Mesenteric fat pad (tissue), 1 donor: ENCODE results near the gene ZNF655. TPM values are rescaled to one million over a fixed set of nuclear protein-coding genes. Genes with fewer than 3 reads are reported as not detected.
"Not testable (repeated sequence)": the region's sequence is repeated elsewhere in the genome, so short reads cannot be mapped to it uniquely, and the experiment has no call there.

Source experiments
- DNase-seq: peaks from one replicate; pipeline ENCODE4 v3.0.0-alpha.2; 2020; ENCODE audit warnings: low spot score
- total RNA-seq: library from RNA; stranded (reverse); fragmentation: NEBNext Ultra II Directional; extraction: Animal tissue kit (Norgen Biotek cat#: 25700); gene quantifications from one replicate; pipeline ENCODE4 v1.2.1, GENCODE V29; 2021
- donor health status: DM: yes; HTN: yes; CAD: no.

ZNF655 gene
- total RNA-seq, 1 donor from 2014 or later: 78.2 TPM

DNA sequence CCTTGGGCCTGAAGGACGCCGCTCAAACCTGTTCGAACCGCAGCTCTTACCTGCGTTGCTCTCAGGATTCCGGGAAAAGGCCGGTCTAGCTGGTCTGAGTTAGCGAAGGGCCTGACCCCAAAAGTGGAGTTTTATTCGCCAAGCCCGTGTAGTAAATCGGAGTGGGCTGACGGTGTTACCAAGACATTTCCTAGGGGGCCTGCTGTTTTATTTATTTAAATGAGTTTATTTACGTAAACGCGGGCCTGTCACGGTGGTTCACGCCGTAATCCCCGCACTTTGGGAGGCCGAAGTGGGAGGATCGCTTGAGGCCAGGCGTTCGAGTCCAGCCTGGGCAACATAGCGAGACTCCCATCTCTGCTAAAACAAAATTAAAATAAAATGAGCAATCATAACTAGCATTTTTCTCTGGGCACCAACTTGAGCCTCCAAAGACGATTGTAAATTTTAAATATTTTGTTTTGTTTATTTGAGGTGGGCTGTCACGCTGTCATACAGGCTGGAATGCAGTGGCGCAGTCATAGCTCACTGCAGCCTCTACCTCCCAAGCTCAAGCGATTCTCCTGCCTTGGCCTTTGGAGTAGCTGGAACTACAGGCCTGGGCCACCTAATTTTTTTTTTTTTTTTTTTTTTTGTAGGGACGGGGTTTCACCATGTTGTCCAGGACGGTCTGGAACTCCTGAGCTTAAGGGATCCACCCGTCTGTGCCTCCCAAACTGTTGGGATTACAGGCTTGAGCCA, 903 bp downstream of the ZNF655 start:
- DNase-seq: no peak

DNA sequence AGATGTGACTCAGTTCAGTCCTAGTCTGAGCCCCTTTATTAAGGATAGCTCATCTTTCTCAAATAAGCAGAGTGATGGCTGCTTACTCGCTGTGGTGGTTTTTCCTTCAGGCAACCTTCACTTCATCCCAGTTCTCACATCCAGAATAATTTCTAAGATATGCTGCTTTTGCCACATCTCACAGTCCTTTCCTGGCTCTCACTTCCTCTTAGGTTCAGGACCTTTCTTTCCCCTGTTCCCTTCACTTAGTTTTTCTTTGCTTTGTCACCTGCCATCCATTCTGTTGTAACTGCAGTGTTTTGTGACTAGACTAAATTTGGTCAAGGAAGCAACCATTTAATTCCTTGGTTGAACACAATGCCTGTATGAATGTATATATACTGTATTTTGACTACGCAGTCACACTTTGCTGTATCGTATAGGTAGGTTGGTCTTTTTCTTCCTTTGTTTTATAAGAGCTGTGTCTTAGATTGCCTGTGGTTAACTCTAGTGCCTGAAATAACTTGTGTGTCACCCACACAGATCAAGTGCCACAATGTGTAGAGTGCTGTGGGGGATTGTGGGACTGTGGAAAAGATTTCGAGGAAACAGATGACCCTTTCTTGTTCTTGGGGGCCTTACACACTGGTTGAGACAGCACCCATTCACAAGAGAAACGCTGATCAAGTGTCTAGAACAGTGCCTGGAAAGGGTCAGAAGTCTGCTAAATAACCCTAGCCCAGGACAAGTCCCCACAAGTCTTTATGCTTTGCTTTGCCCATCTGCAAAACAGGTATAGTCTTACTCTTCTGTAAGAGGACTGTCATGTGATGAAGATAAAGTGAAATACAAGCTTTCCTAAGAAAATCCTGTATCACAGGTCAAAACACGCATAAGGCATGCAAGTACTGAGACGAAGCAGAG, 2.6 kb downstream of the ZNF655 start:
- no peak for DNase-seq

DNA sequence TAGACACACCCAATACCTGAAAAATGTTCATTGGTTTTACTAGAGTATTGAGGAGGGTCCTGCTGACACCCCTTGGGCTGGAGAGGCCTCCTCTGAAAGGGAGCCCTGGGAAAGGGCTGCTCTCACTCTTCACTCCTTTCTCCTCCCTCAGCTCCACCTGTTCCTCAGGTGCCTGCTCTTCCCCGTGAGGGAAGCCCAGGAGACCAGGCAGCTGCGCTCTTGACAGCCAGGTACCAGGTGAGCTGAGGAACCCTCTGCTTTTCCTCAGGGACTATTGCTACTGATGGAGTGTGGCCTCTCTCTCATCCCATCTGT, 3.3 kb downstream of the ZNF655 start:
- no peak for DNase-seq

DNA sequence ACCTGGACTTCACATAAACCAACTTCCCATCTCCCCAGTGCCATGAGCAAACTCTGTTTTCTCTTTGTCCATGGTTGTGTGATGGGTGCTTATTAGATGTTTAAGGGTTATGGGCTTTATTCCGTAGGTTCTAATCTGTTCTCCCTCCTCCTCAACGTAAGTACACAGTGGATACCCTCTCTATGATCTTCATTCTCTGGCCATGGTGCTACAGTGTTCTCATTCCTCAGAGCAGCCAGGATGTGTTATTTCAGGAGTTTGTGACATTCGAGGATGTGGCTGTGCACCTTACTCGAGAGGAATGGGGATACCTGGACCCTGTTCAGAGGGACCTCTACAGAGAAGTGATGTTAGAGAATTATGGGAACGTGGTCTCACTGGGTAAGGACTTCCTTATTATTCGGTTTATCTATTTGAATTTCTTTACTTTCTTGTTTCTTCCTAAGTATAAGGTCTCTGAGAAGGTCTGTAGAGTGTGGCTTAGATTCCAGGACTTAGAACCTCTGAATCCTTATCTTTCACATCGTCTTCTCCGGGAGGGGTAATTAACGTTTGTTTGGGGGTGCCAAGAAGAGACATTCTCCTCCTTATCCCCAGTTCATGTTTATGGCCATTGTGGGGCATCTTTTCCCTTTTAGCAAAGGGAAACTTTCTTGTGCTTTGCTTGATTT, 3.8 kb downstream of the ZNF655 start:
- DNase-seq: no peak

DNA sequence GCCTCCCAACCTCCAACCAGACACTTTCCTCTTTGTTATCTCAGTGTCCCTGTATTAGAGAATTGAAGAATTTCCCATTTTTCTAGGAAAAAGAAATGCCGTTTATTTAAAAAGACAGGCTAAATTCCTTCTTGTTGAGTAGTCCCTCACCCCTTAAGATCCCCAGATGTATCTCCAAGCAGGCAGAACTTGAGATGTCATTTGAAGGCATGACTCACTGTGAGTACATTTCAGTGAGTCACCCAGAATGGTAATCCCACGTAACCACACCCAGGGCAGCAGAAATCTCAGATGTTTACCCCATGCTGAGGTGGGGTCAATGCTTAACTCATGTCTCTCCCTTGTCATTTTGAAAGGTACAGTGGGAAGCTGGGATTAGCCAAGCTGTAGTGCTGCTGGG, 4.4 kb downstream of the ZNF655 start:
- DNase-seq: no peak

DNA sequence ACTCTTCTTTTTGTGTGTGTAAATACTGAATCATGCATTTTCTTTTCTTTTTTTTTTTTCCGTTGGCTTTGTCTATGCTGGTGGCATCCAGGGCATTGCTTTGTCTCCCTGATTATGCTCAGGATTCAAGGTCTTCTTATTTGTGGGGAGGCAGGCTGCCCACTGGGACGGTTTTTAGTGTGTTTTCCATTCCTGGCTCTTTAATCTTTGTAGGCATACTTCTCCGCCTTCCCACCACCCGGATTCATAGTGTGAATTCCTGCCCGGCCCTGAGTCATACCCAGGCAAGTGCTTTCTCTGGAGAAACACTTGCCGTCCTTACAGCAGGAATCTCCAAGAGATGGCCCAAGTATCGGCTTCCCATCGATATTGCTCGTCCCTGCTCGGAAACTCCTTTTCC, 5.2 kb downstream of the ZNF655 start:
- no peak for DNase-seq

DNA sequence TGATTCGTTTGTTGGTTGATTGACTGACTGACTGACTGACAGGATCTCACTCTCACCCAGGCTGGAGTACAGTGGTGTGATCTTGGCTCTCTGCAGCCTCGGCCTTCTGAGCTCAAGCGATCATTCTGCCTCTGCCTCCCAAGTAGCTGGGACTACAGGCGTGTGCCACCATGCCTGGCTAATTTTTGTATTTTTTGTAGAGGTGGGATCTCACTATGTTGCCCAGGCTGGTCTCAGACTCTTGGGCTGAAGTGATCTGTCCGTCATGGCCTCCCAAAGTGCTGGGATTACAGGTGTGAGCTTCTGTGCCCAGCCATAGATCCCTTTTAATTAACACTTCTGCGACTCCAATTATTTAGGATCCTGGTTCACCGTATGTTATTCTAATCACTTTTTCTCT, 10.3 kb downstream of the ZNF655 start:
- DNase-seq: not testable (repeated sequence)

DNA sequence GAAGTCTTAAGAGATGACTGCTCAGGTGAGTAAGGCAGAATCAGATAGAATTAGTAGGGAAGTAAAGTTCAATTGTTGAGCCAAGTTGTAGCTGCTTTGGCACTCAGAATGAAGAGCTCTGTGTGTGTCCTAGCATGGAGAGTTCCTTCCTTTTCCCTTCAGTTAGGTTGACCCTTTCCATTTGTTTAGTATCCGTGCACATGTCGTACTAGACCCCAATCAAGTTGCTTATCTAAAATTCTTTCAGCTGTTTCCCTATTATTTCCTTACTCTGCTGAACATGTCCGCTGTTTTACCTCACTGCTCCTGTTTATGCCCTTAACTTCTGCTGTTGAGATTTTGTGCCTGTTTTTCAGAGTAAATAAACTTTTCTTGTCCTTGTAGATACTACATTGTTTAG, 13.3 kb downstream of the ZNF655 start:
- no peak for DNase-seq

DNA sequence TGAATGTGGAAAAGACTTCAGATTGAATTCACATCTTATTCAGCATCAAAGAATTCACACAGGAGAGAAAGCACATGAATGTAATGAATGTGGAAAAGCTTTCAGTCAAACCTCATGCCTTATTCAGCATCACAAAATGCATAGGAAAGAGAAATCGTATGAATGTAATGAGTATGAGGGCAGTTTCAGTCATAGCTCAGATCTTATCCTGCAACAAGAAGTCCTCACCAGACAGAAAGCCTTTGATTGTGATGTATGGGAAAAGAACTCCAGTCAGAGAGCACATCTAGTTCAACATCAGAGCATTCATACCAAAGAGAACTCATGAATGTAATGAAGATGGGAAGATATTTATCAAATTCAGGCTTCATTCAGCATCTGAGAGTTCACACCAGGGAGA, 14.8 kb downstream of the ZNF655 start:
- DNase-seq: no peak

DNA sequence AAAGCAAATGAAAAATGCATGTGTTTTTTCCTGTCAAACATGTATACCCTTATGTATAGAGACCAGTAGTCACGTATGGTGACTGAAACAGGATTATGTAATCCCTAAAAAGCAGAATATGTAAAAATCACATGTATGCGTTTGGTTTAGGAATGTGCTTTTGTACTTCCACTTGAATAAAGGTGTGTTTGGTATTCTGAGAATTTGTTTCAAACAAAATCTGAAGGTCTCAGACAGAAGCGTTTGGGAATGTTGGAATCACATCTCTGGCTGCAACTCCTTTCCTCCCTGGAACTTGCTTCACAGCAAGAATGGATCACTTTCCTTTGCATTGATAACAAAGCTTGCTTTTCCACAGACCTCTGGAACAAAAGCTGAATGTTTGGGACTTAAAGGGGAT, 17.8 kb downstream of the ZNF655 start:
- no peak for DNase-seq

DNA sequence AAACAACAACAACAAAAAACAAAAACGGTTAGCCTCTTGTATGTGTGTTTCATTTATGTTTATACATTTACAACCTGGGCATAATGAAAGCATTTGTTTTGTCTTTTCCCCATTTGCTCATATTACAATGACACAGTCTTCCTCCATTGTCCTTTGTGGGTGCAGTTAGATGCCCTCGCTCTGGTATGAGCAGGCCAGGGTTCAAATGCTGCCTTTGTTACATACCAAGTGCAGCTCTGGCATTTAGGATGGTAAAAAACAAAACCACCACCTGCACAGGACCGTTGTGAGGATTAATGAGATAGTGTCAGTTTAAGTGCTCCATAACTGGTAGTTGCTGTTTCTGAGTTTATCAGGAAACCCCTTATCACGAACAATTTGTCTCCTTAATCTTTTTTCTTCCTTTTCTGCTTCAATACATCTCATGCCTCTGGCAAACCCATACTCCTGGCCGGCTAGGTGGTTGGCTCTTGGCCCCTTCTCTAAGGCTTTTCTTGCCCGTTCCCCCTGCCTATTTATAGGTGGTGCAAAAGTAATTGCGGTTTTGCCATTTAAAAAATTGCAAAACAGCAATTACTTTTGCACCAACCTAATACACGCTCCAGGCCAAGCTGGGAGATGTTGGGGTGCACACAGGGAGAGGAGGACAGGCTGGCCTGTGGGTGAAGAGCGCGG, 21.0 kb downstream of the ZNF655 start:
- no peak for DNase-seq

DNA sequence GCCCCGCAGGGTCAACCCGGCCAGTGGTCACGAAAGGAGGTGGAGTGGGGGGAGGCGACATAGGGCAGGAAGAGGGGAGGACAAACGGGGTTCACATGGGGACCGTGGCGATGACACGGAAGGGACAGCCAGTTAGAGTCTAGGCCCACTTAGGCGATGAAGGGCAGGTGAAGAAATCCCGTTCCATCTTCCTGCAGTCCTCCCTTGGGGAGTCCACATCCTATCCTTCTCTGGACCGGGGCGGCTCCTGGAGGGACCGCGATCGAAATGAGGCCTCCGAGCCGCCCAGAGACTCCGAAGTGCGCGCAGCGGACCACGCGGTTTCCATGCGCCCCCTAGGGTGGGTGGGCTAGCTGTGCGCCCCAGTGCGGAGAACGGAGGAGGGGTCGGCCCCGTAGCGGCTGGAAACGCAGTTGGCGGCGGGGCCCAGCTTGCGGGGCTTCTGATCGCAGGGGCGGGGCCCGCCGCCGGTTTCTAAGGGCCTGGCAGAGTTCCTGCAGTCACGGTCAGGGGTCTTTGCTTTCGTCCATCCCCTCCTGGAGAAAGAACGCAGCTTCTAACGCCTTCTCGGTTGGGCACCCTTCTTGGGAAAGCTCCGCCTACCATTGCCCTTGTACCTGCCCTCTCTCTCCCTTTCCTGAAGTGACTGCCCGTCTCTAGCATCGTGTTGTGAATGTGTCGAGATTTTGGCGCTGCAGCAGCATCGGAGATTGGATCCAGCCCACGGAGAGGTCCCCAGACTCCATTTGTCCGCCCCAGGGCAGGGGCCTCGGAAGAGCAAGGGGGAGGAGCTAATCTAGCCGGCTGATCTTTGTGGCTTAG, 21.7 kb downstream of the ZNF655 start:
- DNase-seq: no peak

DNA sequence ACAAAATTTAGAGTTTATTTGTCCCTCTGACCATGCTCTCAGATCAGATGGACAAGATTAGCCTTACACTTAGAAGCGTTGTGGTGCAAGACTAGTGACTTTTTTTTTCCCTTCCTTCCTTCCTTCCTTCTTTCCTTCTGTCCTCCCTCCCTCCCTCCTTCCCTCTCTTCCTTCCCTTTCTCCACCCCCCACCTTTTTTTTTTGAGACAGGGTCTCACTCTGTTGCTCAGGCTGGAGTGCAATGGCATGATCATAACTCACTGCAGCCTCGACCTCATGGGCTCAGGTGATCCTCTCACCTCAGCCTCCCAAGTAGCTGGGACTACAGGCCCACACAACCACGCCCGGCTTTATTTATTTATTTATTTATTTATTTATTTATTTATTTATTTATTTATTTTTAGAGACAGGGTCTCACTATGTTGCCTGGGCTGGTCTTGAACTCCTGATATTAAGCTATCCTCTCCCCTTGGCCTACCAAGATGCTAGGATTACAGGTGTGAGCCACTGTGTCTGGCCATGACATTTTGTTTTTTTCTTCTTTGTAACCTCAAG, 22.4 kb downstream of the ZNF655 start:
- not testable (repeated sequence) for DNase-seq

DNA sequence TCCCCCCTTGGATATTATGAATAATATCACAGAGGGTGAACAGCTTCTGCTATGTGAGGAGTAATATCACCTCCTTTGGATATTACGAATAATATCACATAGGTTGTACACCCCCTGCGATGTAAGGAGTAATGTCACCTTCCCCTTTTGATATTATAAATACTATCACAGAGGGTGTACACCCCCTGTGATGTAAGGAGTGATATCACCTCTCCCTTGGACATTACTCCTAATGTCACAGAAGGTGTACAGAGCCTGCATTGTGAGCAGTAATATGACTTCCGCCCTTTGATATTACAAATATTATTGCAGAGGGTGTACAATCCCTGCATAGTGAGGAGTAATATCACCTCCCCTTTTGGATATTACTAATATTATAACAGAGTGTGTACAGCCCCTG, 30.4 kb downstream of the ZNF655 start:
- no peak for DNase-seq

DNA sequence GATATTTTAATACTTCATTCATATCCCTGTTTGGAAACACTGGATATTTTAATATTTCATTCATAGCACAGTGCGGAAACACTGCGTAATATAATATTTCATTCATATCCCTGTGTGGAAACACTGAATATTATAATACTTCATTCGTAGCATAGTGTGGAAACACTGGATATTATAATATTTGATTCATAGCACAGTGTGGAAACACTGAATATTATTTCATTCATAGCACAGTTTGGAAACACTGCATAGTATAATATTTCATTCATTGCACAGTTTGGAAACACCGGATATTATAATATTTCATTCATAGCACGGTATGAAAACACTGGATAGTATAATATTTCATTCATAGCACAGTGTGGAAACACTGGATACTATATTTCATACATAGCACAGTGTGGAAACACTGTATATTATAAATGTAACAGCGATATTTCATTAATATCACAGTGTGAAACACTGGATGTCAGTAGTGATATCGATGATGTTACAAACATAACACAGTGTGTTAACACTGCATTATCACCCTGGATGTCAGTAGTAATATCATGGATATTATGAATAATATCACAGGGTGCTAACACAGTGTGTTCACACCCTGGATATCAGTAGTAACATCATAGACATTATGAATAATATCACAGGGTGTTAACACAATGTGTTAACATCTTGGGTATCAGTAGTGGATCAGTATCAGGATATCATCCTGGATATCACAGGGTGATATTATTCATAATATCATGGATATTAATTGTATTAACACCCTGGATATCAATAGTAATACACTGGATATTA, 36.7 kb downstream of the ZNF655 start:
- DNase-seq: no peak

DNA sequence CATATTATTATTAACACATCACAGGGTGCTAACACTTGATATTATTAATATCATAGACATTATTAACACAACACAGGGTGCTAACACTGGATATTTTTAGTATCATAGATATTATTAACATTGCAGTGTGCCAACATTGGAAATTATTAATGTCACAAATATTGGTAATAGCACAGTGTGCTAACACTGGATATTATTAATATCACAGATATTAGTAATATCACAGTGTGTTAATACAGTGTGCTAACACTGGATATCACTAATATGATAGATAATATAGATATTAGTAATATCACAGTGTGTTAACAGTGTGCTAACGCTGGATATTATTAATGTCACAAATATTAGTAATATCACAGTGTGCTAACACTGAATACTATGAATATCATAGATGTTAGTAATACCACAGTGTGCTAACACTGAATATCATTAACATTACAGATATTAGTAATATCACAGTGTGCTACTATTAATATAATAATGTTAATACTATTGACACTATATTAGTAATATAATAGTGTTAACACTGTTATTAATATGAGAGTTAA, 38.0 kb downstream of the ZNF655 start:
- no peak for DNase-seq

DNA sequence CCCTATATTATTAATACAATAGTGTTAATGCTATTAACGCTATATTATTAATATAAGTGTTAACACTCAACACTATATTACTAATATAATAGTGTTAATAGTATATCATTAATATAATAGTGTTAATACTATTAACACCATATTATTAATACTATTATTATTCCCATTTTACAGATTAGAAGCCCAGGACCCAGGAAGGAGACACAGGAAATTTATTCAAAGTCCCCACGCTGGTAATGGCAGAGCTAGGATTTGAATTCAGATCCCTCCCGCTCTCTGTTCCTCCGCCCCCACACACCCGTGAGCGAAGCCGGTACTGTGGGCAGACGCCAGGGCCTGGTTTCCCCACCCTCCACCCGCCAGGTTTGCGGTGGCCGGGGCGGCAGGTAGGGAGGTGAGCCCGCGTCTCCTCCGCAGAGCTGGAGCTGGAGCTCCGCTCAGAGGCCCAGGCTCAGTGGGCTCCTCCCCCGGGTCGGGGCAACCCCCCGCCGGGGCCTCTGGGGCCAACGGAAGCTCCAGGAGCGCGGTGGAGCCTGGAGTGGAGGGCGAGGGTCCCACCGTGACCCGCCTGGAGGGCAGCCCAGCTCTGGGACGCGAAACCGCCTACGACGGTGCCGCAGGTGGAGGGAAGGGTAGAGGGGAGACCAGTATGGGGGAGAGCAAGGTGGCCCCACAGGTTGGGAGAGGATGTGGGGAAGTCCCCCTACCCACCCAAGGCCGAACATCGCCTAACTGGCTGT, 39.5 kb downstream of the ZNF655 start, which contains the start of gene TMEM225B:
Gene TMEM225B, plus strand, starts transcription at position 506 of the 740 bp plus-strand sequence. CDS start 6,122 bp downstream, outside the sequence.
- no peak for DNase-seq

DNA sequence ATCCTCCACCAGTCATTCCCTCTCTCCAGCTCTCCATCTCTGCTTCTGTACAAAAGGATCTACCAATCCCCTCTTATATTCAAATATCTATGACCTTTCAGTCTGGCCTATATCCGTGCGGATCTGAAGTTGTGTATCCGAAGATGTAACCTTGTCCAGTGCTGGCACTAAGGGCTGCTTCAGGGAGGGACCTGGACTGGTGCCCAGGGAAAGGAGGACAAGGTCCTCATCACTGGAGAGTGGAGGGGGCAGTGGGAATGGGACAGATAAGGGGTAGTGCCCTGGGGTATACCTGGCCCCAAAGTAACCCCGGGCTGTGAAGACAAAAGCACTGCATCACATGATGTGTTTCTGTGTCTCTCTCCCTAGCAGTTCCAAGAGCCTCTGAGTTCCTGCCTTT, 41.4 kb downstream of the ZNF655 start:
- no peak for DNase-seq
